K562 (cell line): Measurements from ENCODE around the gene C3. TPM values are rescaled to one million over a fixed set of nuclear protein-coding genes. Genes with fewer than 3 reads are reported as not detected.

Source experiments
- E2F8 ChIP-seq: fragments of 450-650 bp; IDR thresholded peaks from 2 replicates; pipeline ENCODE4 v1.7.1; 2018; ENCODE audit warnings: mild to moderate bottlenecking, low read depth; ENCODE audit not compliant: partially characterized antibody
- EGR1 ChIP-seq: fragments of 450-650 bp; conservative IDR thresholded peaks from 2 replicates; pipeline ENCODE4 v1.6.1; 2017; ENCODE audit warnings: mild to moderate bottlenecking
- FOXO4 ChIP-seq: fragments of 450-650 bp; formaldehyde crosslinking; IDR thresholded peaks from 2 replicates; pipeline ENCODE4 v1.4.0; 2020; ENCODE audit warnings: mild to moderate bottlenecking, moderate library complexity
- KLF13 ChIP-seq: fragments of 450-650 bp; IDR thresholded peaks from 2 replicates; pipeline ENCODE4 v1.6.1; 2016; ENCODE audit warnings: missing genetic modification characterization, low read depth, mild to moderate bottlenecking, missing compliant biosample characterization, moderate library complexity, borderline replicate concordance
- PURB ChIP-seq: sonication (generic); formaldehyde crosslinking; IDR thresholded peaks from 2 replicates; pipeline ENCODE4 v1.9.0; 2021; ENCODE audit warnings: low read depth, mild to moderate bottlenecking, missing genetic modification reagents
- RHOXF2B ChIP-seq: fragments of 250-450 bp; sonication (Bioruptor Pico); conservative IDR thresholded peaks from 2 replicates; pipeline ENCODE4 v1.5.1; 2021
- SRF ChIP-seq, 2 experiments: fragments of 250-450, 450-650 bp in 1 of 2; sonication (Bioruptor Pico) in 1 of 2; sonication (generic) in 1 of 2; formaldehyde crosslinking; IDR thresholded peaks; 2 replicates each; pipeline versions ENCODE4 v1.5.0 to v1.5.1; 2020 to 2022; ENCODE audit warnings: mild to moderate bottlenecking in 1 of 2, missing genetic modification reagents in 1 of 2
- TFAP4 ChIP-seq: sonication (generic); formaldehyde crosslinking; IDR thresholded peaks from 2 replicates; pipeline ENCODE4 v1.8.0; 2022; ENCODE audit warnings: missing genetic modification reagents, mild to moderate bottlenecking, moderate library complexity, borderline replicate concordance
- VEZF1 ChIP-seq: fragments of 200-800 bp; sonication (Bioruptor generic); IDR thresholded peaks from 2 replicates; pipeline ENCODE4 v1.6.1; 2017; ENCODE audit warnings: missing genetic modification characterization, missing compliant biosample characterization
- ZNF133 ChIP-seq: fragments of 250-450 bp; sonication (Bioruptor Pico); IDR thresholded peaks from 2 replicates; pipeline ENCODE4 v1.4.0; 2020; ENCODE audit warnings: mild to moderate bottlenecking
- ZNF347 ChIP-seq: fragments of 450-650 bp; formaldehyde crosslinking; IDR thresholded peaks from 2 replicates; pipeline ENCODE4 v1.4.0; 2020; ENCODE audit warnings: low read depth, mild to moderate bottlenecking, moderate library complexity
- ZNF740 ChIP-seq, 3 experiments: fragments of 200-800 bp in 1 of 3; sonication (Bioruptor generic) in 1 of 3; sonication (generic) in 1 of 3; formaldehyde crosslinking in 1 of 3; IDR thresholded peaks; 2 replicates each; pipeline versions ENCODE4 v1.6.1 to v1.8.0; 2016 to 2022; ENCODE audit warnings: mild to moderate bottlenecking in 2 of 3, missing compliant biosample characterization in 2 of 3, missing genetic modification characterization in 2 of 3, missing genetic modification reagents in 1 of 3
- polyA plus RNA-seq, 8 experiments: library from polyadenylated mRNA; depleted of rRNA in 4 of 8; stranded (reverse) in 5 of 8; unstranded in 3 of 8; fragments of >200 nt; fragmentation: Nextera tagmentation in 2 of 8; fragmentation: Illumina TruSeq in 1 of 8; extraction: Ambion mirVana in 2 of 8; extraction: Trizol in 1 of 8; gene quantifications; 2 replicates each; pipeline versions ENCODE4 v1.2.1 to v1.2.3, GENCODE V29; 2011 to 2014; ENCODE audit warnings: inconsistent platforms in 1 of 8, missing spikeins in 1 of 8
- total RNA-seq, 7 experiments: library from RNA; depleted of rRNA in 6 of 7; stranded (reverse); fragments of >200 nt in 6 of 7; fragmentation: Illumina TruSeq in 2 of 7; extraction: Trizol in 2 of 7; gene quantifications; 2 replicates each; pipeline versions ENCODE4 v1.2.1 to v1.2.3, GENCODE V29; 2011 to 2021; ENCODE audit warnings: low replicate concordance in 1 of 7

The C3 gene
- total and polyA plus RNA-seq, 9 of the 15 experiments (the other 6 are each of a cell fraction or from before 2014, with no cell fraction given): 0.59 to 10.6 (median 2.2) TPM

GRCh38 chr19:6718741-6719539, 1.5 kb downstream of the C3 start (continued):
- no peak for TF ChIP-seq E2F8
- TF ChIP-seq FOXO4 (CRISPR knock-in tag): no peak
- TF ChIP-seq RHOXF2B (CRISPR knock-in tag): peak; percentile 41; the same call in 1 of the 2 replicates
- peak; percentile 43; the same call in 1 of the 2 replicates for TF ChIP-seq EGR1
- TF ChIP-seq PURB (CRISPR knock-in tag): no peak
- peak; percentile 93 for TF ChIP-seq ZNF740 (CRISPR knock-in tag; IDR thresholded peaks at IDR 0.05)
- peak in 1 of 2 experiments; percentile 84; a peak in 2 of 4 replicates for TF ChIP-seq ZNF740 (tag; IDR thresholded peaks at IDR 0.05)
- no peak for TF ChIP-seq ZNF347
- TF ChIP-seq TFAP4 (CRISPR knock-in tag): 0 out of 2 replicates have a peak, but pooled peaks have one; percentile 18
- TF ChIP-seq KLF13 (tag): peak; percentile 79; the same call in 1 of the 2 replicates
- peak; percentile 95 for TF ChIP-seq VEZF1 (CRISPR knock-in tag)
- TF ChIP-seq ZNF133 (CRISPR knock-in tag): no peak
- TF ChIP-seq SRF (CRISPR knock-in tag; IDR thresholded peaks at IDR 0.05): peak in 1 of 2 experiments; percentile 60; a peak in 1 of 4 replicates
